ENCODE data around the gene MAT1A. TPM values are rescaled to one million over a fixed set of nuclear protein-coding genes. Genes with fewer than 3 reads are reported as not detected.
"Not testable (repeated sequence)": the region's sequence is repeated elsewhere in the genome, so short reads cannot be mapped to it uniquely, and the experiment has no call there.

MAT1A gene
- total and polyA plus RNA-seq, 2 experiments from 2014 or later: 0.97 to 8.0 TPM

DNA sequence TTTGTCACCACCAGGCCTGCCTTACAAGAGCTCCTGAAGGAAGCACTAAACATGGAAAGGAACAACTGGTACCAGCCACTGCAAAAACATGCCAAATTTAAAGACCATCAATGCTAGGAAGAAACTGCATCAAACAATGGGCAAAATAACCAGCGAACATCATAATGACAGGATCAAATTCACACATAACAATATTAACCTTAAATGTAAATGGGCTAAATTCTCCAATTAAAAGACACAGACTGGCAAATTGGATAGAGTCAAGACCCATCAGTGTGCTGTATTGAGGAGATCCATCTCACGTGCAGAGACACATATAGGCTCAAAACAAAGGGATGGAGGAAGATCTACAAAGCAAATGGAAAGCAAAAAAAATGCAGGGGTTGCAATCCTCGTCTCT, 16.5 kb upstream of the MAT1A start:
- H3K9me2 ChIP-seq (ENCODE audit: insufficient read depth); H4K20me1 ChIP-seq (replicated peaks; ENCODE audit: insufficient read depth); H3K27me3 ChIP-seq (ENCODE audit: insufficient read depth); H3K4me1 ChIP-seq (ENCODE audit: insufficient read depth); ATAC-seq; DNase-seq (ENCODE audit: low spot score); H3K4me3 Mint-ChIP-seq; H3K36me3 Mint-ChIP-seq (ENCODE audit: low read depth); H3K27me3 Mint-ChIP-seq (ENCODE audit: insufficient read depth, low read depth, poor library complexity); H2AFZ ChIP-seq; H3F3A ChIP-seq (replicated peaks; ENCODE audit: low read depth); H3K4me1 Mint-ChIP-seq; H3K36me3 ChIP-seq (ENCODE audit: insufficient read depth); H3K27ac ChIP-seq (ENCODE audit: low read depth); H3K79me2 ChIP-seq (replicated peaks; ENCODE audit: insufficient read depth); H3K27ac Mint-ChIP-seq; H3K4me2 ChIP-seq; H3K4me3 ChIP-seq: not testable (repeated sequence)
- H3K9me3 Mint-ChIP-seq: peaks cover 43% of the 10 kb centered on the region

DNA sequence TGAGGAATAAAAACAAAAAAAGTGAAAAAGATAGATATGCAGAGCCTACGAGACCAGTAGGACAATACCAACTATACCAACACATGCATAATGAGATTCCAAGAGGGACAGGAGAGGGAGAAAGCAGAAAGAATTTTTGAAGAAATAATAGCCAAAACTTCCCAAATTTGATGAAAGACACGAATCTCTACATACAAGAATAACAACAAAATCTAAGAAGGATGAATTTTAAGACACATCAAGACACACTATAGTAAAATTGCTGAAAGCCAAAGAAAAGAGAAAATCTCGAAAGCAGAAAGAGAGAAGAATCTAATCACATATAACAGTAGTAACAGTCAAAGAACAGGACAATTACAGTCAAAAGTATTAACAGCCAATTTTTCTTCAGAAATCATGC, 7.5 kb upstream of the MAT1A start:
- TF ChIP-seq EZH2phosphoT487 (IDR thresholded peaks at IDR 0.05; ENCODE audit: unreplicated experiment) (no peak), ZNF331 (CRISPR knock-in tag; IDR thresholded peaks at IDR 0.05; ENCODE audit: low read depth) (no peak), JUNB (IDR thresholded peaks at IDR 0.05; ENCODE audit: unreplicated experiment) (no peak), CREB1 (CRISPR knock-in tag; IDR thresholded peaks at IDR 0.05; ENCODE audit: low read depth) (no peak), EZH2 (IDR thresholded peaks at IDR 0.05; ENCODE audit: low read depth, unreplicated experiment) (no peak)
- TF ChIP-seq, protein P1, sequence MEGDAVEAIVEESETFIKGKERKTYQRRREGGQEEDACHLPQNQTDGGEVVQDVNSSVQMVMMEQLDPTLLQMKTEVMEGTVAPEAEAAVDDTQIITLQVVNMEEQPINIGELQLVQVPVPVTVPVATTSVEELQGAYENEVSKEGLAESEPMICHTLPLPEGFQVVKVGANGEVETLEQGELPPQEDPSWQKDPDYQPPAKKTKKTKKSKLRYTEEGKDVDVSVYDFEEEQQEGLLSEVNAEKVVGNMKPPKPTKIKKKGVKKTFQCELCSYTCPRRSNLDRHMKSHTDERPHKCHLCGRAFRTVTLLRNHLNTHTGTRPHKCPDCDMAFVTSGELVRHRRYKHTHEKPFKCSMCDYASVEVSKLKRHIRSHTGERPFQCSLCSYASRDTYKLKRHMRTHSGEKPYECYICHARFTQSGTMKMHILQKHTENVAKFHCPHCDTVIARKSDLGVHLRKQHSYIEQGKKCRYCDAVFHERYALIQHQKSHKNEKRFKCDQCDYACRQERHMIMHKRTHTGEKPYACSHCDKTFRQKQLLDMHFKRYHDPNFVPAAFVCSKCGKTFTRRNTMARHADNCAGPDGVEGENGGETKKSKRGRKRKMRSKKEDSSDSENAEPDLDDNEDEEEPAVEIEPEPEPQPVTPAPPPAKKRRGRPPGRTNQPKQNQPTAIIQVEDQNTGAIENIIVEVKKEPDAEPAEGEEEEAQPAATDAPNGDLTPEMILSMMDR (conservative IDR thresholded peaks at IDR 0.05; ENCODE audit: low read depth in 2 of 2): no peak
- no peak overlapping the region for H3K27ac Mint-ChIP-seq
- no peaks in the 10 kb centered on the region for H3K4me1 ChIP-seq (ENCODE audit: insufficient read depth)
- H3K79me2 ChIP-seq (replicated peaks; ENCODE audit: insufficient read depth): no peaks in the 10 kb centered on the region
- no peak overlapping the region for H3K4me3 ChIP-seq
- no peaks in the 10 kb centered on the region for H3K9me3 Mint-ChIP-seq
- H4K20me1 ChIP-seq (replicated peaks; ENCODE audit: insufficient read depth): no peaks in the 10 kb centered on the region
- no peaks in the 10 kb centered on the region for H3K36me3 Mint-ChIP-seq (ENCODE audit: low read depth)
- peaks cover 2% of the 10 kb centered on the region for H3K27me3 Mint-ChIP-seq (ENCODE audit: insufficient read depth, low read depth, poor library complexity)
- peaks cover 8% of the 10 kb centered on the region; the same call in 1 of the 2 replicates for H3K9me2 ChIP-seq (ENCODE audit: insufficient read depth)
- H3K4me2 ChIP-seq: no peak overlapping the region
- DNase-seq (ENCODE audit: low spot score) (no peak), ATAC-seq (no peak)
- H3K27ac ChIP-seq (ENCODE audit: low read depth): no peak overlapping the region
- H2AFZ ChIP-seq: no peak overlapping the region
- no peaks in the 10 kb centered on the region for H3K27me3 ChIP-seq (ENCODE audit: insufficient read depth)
- no peak overlapping the region for H3K4me3 Mint-ChIP-seq
- H3K36me3 ChIP-seq (ENCODE audit: insufficient read depth): no peaks in the 10 kb centered on the region
- no peaks in the 10 kb centered on the region for H3F3A ChIP-seq (replicated peaks; ENCODE audit: low read depth)
- no peaks in the 10 kb centered on the region for H3K4me1 Mint-ChIP-seq

DNA sequence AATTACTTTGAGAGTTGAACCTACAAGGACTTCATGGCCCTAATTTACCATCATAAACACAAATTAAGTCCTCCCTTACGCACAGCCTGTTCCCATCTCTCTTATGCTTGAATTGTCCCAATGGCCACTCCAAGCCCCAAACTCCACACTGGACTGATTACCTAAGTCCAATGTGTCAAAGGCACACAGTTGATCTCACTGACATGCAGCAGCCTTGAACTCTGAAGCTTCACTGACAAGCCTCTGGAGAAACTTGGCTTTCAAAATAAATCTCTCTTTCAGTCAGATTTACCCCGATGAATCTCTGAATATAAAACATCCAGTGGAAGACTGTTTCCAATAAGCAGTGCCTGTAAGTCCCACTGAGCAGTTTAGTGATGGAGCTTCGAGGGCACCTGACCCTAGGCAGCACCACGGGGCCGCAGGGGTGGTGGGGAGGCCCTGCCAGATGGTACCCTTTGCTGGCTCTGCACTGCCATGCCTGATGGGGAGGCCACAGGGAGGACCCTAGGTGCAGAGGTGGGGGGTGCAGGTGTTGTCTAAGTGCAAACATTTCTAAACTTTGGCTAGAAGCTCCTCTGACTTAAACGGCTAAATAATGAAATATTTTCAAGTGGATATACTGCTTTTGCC, 3.3 kb upstream of the MAT1A start:
- no peak for DNase-seq (ENCODE audit: low spot score)
- no peak overlapping the region for H3K4me3 ChIP-seq
- H3K36me3 ChIP-seq (ENCODE audit: insufficient read depth): no peaks in the 10 kb centered on the region
- Mint-ChIP-seq H3K9me3 (no peaks in the 10 kb centered on the region), H3K27me3 (ENCODE audit: insufficient read depth, low read depth, poor library complexity) (peaks cover 8% of the 10 kb centered on the region), H3K27ac (no peak overlapping the region), H3K36me3 (ENCODE audit: low read depth) (no peaks in the 10 kb centered on the region), H3K4me3 (no peak overlapping the region), H3K4me1 (peaks cover 9% of the 10 kb centered on the region)
- no peak overlapping the region for H2AFZ ChIP-seq
- no peaks in the 10 kb centered on the region for H4K20me1 ChIP-seq (replicated peaks; ENCODE audit: insufficient read depth)
- H3K4me1 ChIP-seq (ENCODE audit: insufficient read depth): 0 out of 2 replicates have a peak, but pooled peaks cover 8% of the 10 kb centered on the region
- H3K27me3 ChIP-seq (ENCODE audit: insufficient read depth): no peaks in the 10 kb centered on the region
- no peak for ATAC-seq
- H3K4me2 ChIP-seq: no peak overlapping the region
- H3F3A ChIP-seq (replicated peaks; ENCODE audit: low read depth): no peaks in the 10 kb centered on the region
- H3K27ac ChIP-seq (ENCODE audit: low read depth): no peak overlapping the region
- H3K79me2 ChIP-seq (replicated peaks; ENCODE audit: insufficient read depth): no peaks in the 10 kb centered on the region
- H3K9me2 ChIP-seq (ENCODE audit: insufficient read depth): peaks cover 13% of the 10 kb centered on the region; the same call in 1 of the 2 replicates
- TF ChIP-seq JUNB (IDR thresholded peaks at IDR 0.05; ENCODE audit: unreplicated experiment) (no peak), ZNF114 (CRISPR knock-in tag; IDR thresholded peaks at IDR 0.05) (no peak), EZH2phosphoT487 (IDR thresholded peaks at IDR 0.05; ENCODE audit: unreplicated experiment) (no peak), EZH2 (IDR thresholded peaks at IDR 0.05; ENCODE audit: low read depth, unreplicated experiment) (no peak), STAT1 (IDR thresholded peaks at IDR 0.05; ENCODE audit: unreplicated experiment) (no peak), ZNF331 (CRISPR knock-in tag; IDR thresholded peaks at IDR 0.05; ENCODE audit: low read depth) (no peak)
- TF ChIP-seq, protein P1 (conservative IDR thresholded peaks at IDR 0.05; ENCODE audit: low read depth in 2 of 2): no peak
